AG09309 (cell line): ENCODE results near the gene CNRIP1.

Experiments
- DNase-seq: peaks from one replicate; pipeline ENCODE4 v3.0.0-alpha.2; 2010; ENCODE audit warnings: low read depth
- H3K4me3 ChIP-seq: 2 replicates; pipeline ENCODE4 v1.5.1; 2011; ENCODE audit warnings: mild to moderate bottlenecking, low read depth, low read length, moderate library complexity; ENCODE audit not compliant: control insufficient read depth
- TF ChIP-seq, protein P1 (sequence below): IDR thresholded peaks from 2 replicates; pipeline ENCODE4 v1.5.1; 2011; ENCODE audit warnings: mild to moderate bottlenecking, low read depth, low read length, inconsistent platforms; ENCODE audit not compliant: insufficient read depth, control insufficient read depth; ENCODE audit errors: missing control alignments

CNRIP1 gene, protein sequence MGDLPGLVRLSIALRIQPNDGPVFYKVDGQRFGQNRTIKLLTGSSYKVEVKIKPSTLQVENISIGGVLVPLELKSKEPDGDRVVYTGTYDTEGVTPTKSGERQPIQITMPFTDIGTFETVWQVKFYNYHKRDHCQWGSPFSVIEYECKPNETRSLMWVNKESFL

DNA sequence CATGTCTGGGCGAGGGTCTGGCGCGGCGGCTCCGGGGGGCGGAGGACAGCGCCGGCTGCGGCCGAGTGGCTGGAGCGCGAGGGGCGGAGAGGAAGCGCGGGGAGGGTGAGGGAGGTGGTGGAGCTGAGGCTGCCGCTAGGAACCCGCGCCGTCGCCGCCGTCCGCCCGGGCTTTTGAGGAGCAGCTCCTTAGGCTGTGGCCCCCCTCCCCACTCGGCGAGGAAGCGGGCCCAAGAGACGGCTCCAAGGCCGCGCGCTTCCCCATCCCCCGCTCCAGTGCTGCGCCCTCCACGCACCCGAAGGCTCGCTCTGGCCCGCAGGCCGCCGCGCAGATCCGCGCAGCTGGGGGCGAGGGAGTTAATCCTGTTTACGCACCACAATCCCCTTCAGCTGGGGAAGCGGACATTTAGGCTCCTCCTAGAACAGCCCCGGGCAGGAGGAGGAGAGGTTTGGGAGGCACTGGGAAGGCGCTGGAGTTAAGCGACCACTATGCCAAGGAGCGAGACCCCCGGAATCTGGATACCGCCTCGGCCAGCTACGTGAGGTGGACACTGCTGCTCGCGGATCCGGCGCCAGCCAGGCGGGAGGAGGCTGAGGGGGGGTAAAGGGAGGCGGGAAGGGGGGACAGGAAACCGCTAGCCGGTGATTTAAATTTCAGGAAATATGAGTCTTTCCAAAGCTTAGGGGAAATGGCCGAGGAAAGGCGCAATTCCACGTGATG lies at the start of gene CNRIP1:
Gene CNRIP1 (minus strand): TSS at position 552 of the 720 bp plus-strand sequence. CDS start 549 bp downstream, at position 3.
- TF ChIP-seq, protein P1, sequence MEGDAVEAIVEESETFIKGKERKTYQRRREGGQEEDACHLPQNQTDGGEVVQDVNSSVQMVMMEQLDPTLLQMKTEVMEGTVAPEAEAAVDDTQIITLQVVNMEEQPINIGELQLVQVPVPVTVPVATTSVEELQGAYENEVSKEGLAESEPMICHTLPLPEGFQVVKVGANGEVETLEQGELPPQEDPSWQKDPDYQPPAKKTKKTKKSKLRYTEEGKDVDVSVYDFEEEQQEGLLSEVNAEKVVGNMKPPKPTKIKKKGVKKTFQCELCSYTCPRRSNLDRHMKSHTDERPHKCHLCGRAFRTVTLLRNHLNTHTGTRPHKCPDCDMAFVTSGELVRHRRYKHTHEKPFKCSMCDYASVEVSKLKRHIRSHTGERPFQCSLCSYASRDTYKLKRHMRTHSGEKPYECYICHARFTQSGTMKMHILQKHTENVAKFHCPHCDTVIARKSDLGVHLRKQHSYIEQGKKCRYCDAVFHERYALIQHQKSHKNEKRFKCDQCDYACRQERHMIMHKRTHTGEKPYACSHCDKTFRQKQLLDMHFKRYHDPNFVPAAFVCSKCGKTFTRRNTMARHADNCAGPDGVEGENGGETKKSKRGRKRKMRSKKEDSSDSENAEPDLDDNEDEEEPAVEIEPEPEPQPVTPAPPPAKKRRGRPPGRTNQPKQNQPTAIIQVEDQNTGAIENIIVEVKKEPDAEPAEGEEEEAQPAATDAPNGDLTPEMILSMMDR = no peak
- peak within 1 kb of the TSS; percentile 96 for H3K4me3 ChIP-seq
- peak; percentile 52 for DNase-seq

GRCh38 chr2:68369337-68369734 lies 49.6 kb upstream of the CNRIP1 start:
- TF ChIP-seq, protein P1 = no peak
- H3K4me3 ChIP-seq = no peak overlapping the region
- no peak for DNase-seq

- DNase-seq = peak; percentile 62
- TF ChIP-seq, protein P1 = no peak
- H3K4me3 ChIP-seq = no peak overlapping the region
Observed at GRCh38 chr2:68368654-68369336, 49.0 kb upstream of the CNRIP1 start.

DNA sequence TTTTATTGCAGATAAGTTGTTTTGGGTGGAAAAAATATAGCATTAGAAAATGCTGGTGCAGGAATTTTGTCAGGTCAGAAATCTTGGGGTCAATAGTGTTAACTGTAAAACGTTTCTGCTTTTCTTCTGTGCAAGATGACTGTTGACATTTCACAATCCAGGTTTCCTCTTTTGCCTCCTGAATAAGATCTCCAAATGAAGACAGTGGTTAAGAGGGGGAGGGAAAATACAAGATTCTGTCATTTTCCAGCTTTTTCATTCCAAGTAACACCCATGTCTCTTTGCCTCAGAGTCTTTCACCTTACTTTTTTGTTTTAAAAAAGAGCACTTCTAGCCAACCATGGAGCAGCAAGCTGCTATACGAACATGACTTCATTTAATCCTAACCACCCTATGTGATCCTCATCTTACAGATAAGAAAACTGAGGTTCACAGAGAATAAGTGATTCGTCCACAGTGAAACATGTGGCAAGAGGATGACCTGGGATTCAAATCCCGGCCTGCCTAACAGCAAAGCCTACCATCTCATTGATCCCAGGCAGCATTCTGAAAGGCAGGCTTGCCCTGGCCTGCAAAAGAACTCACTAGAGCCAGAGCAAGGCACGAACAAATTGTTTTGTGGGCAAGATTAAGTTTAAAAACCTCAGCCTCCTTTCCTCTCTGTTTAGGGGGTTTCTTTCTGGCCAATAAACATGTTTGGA lies 48.4 kb upstream of the CNRIP1 start:
- TF ChIP-seq, protein P1 = no peak
- H3K4me3 ChIP-seq = no peak overlapping the region
- no peak for DNase-seq

DNA sequence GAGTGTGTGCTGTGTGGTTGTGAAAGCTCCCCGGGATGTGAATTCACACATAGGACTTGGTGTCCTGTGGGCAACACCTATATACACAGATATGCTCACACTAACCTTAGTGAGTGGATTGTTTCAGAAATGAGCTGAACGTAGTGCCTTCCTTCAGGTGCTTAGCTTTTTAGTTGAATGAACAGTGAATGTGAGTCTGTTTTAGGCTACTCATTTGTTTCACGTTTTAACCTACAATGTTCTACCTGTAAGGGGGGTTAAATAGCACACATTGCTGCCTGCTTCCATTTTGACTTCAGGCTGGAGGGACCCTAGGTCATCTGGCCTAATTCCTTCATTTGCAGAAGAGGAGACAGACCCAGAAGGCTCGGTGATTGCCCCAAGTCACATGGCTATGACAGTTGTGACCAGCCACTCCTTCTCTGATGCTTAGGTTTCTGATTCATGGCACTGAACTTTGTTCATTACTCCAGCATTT lies 46.4 kb upstream of the CNRIP1 start:
- no peak overlapping the region for H3K4me3 ChIP-seq
- DNase-seq = no peak
- TF ChIP-seq, protein P1 = no peak

DNA sequence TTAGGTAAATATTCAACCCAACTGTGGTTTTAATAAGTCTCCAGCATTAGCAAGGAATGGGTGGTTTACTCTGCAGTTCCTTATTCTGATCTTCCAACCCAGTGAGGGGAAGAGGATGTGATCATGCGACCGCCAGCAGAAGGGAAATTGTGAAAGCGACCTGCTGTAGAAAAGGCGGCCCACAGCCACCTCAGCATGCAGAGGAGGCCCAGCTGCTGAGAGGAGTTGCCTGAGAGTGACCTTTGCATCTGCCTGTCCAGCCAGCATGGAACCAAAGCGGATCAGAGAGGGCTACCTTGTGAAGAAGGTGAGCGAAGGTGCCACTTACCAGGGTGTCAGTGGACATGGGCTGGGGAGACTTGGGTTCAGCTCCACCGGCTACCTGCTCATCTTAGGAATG lies 45.3 kb upstream of the CNRIP1 start, which contains the start of gene PLEK:
Gene PLEK (plus strand): TSS at position 196 of the 400 bp plus-strand sequence. CDS start 70 bp downstream, at position 266.
- TF ChIP-seq, protein P1 = no peak
- no peak for DNase-seq
- no peak within 1 kb of the TSS for H3K4me3 ChIP-seq
